Anterior cingulate cortex (tissue), 58 donors: ENCODE data around the gene RIPK3.

Experiments used
- DNase-seq, 58 donors: peaks; one replicate each; lab custom pipeline; 2025; lab: John Stamatoyannopoulos, UW

RIPK3 gene

DNA sequence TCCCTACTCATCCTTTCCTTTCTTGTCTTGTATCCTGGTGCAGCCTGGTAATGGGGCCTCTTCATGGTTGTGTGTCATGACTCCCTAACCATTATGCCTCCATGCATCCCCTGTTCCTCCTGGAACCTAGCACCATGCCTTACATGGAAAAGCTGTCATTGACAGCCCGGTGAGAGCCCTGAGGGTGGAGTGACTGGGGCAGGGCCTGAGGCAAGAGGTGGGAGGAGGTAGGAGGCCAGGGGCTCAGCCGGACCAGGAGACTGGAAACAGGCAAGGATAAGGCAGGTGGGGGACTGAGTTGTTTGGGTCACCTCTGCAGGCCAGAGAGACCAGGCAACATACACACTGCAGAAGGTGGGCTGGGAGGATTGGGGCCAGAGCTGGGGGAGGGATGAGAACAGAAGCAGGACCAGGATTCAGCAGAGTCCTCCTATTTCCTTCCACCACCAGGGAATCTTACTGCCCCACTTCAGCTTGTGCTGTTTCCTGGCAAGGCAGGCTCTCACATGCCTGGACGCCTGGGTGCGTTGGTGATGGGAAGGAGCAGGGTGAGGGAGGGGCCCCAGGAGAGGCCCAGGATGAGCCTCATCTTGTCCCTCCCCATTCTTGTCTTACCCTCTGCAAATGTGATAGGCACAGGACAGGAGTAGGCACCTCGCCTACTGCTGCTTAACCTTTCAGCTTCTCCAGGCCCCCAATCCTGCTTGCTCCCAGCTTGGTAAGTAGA lies 30.1 kb downstream of the RIPK3 start, which contains the start of gene LTB4R2:
Gene LTB4R2 (plus strand): TSS at position 603 of the 727 bp plus-strand sequence. CDS start 525 bp downstream, outside the sequence.
- no peak for DNase-seq

DNA sequence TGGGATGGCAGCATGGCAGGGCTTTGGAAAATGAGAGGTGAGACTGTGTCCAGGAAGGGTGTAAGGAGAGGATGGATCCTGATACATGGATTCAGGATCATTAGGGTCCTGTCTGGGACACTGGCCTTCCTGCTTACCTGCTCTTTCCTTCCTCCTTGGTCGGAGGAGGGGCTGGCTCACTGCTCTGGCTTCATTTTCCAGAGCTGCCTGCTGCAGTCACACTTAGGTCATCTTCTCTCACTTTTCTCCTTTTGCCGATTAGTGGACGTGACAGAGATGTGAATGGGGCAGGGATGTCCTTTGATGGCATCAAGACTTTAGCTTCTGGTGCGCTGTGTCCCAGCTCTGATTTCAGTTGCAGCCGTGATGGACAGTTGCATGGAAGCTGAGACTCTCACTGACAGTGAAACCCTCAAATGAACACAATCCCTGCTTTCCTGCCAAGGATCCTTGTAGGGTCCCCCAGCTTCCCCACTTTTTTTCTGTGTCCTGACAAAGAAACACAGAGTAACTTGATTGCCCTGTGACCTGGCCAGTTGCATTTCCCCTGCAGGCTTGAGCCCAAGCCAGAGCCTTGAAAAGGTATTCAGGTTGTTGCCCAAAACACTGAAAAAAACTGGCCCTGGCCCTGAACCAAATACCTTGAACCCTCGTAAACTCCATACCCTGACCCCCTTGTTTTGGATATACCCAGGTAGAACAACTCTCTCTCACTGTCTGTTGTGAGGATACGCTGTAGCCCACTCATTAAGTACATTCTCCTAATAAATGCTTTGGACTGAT lies 31.3 kb downstream of the RIPK3 start:
- peak in 1 of 58 donors; percentile 13 for DNase-seq

DNA sequence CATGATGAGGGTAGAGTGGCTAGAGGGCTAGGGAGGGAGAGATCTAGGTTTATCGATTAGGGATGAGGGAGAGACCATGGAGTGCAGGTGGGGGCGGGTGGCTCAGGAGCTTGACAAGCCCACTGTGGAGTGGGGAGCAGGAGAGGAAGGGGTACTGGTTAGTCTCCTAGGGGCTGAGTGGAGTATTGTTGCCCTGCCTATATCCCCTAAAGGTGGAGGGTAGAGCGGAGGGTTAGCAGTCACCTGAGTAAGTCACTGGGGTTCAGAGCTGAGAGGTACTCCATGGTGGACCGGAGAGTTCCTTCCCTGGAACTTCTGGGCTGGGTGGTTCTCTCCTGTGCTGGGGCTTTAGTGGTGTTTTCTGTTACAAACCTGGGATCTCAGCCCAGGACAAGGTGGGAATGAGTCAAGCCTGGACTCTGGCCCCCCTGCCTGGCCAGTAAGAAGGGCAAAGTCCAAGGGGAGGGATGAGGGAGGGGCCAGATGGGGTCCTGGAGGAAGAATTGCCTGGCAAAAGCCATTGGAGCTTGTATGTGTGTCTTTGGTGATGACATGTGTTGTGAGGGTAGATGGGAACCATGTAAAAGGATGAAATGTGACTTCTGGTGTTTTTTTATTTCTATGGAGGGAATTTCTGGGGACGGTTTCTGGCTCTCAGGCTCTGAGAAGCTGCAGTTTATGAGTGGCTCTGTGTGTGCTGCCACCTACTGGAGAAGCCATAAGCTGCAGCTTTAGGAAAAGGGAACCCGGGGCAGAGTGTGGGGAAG lies 32.0 kb downstream of the RIPK3 start, which contains the start of gene CIDEB:
Gene CIDEB (minus strand): TSS at position 403 of the 767 bp plus-strand sequence. CDS start 119 bp downstream, at position 284.
- DNase-seq, result peak in 35 of 58 donors; percentile 9 to 64 (median 26)

DNA sequence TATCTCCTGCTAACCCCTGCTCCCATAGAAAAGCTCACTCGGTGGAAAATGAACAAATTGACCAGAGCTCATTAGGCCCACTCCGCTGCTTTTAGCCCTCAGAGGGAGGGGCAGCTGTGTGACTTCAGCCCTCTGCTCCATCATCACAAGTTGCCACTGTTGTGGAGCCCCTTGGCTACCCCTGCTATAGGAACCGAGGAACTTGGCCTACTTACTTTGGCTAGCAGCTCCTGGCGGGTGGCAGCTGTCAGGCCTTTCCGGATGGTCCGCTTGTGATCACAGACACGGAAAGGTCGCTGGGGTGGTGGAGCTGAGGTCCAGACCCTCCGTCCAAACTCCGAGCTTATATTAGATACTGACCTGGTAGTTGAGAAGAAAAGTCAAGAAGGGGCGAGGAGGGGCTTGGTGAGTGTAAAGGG lies 32.6 kb downstream of the RIPK3 start:
- no peak for DNase-seq

DNA sequence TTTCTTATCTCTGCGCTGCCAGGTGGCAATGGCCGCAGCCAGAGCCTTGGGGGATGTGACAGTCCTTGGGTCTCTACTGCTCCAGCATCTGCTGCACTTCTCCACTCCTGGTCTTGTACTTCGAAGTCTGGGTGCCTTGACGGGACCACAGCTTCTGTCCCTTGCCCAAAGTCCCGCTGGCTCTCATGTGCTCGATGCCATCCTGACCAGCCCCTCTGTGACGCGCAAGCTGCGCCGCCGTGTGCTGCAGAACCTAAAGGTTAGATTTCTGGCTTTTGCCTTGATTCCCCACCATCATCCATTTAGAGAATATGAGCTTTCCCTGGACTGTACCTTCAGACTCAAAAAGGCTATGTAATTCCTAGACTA lies 35.8 kb downstream of the RIPK3 start:
- no peak for DNase-seq

DNA sequence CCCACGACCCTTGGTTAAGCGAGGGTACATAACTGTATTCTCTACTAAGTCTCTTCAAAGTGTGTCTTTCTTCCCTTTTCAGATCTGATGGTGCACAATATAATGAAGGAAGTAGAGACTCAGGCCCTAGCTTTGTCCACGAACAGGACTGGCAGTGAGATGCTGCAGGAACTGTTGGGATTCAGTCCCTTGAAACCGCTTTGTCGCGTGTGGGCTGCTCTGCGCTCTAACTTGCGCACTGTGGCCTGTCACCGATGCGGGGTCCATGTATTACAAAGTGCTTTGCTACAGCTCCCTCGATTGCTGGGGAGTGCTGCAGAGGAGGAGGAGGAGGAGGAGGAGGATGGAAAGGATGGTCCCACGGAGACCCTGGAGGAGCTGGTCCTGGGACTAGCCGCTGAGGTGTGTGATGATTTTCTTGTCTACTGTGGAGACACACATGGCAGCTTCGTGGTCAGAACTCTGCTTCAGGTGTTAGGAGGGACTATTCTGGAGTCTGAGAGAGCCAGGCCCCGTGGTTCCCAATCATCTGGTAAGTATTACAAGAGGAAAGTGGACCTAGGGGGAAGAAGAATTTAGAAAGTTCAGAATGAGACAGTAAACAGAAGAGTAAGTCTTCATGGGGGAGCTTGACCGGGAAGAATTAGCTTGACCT lies 39.3 kb downstream of the RIPK3 start:
- no peak for DNase-seq

DNA sequence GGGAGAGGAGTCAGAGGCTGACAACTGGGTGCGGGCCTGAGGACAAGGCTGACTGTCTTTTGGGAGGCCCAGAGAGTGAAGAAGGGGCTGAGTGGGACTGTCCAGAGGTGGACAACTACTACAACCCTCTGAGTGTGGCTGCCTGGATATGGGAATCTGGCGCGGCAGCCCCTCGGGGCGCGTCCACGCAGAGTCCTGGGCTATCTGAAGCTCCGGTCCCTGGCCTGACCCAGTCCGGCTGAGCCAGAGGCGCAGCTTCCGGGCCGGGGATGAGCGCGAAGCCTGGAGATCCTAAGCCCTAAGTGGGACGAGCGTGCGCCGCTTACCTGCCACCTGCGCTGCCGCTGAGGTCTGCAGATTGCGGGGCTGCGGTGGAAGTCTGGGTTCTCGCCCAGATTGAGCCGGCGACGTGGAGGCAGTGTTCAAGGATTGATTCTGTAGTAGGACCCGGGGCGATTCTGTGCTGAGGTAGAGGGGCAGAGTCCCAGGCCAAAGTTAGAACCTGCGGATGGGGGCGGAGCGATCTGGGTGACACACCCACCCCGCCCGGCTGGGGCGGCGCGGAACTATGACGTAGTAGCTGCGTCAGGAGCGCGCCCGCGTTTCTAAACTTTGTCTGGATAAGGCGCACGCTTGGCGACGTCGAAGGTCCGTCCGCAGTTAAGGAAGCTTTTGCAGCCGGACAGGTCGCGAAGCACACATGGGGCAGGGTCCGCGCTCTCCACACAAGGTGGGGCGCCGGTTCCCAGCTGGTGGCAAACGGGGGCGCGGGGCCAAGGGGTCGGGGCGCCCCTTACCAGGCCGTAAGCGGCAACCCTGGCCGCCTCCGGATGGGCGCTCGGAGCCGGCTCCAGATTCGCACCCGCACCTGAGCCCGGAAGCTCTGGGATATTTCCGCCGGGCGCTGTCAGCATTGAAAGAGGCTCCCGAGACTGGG lies 40.3 kb downstream of the RIPK3 start, which contains the start of the genes DHRS1 and NOP9:
Gene DHRS1 (minus strand): TSS at position 526 of the 937 bp plus-strand sequence. CDS start 674 bp downstream, outside the sequence.
Gene NOP9 (plus strand): TSS at position 596 of the 937 bp plus-strand sequence. CDS start 105 bp downstream, at position 701.
- DNase-seq, result peak; percentile 38 to 91 (median 81)

DNA sequence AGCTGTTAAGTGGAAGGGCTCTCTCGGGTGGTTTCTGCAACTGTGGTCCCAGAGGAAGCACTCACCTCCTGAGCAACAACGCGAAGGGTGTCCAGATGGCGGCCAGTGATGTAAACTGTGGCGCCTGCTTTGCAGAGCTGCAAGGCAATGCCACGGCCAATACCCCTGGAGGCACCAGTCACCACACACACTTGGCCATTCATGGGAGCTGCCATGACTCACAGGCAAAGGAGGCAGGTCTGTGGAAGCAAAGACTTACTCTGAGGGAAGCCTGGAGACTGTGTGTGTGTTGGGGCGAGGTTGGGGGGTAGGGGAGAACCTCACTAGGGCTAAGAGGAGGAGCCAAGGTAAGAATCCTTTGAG lies 40.9 kb downstream of the RIPK3 start:
- DNase-seq, result peak in 8 of 58 donors; percentile 9 to 35 (median 16)

DNA sequence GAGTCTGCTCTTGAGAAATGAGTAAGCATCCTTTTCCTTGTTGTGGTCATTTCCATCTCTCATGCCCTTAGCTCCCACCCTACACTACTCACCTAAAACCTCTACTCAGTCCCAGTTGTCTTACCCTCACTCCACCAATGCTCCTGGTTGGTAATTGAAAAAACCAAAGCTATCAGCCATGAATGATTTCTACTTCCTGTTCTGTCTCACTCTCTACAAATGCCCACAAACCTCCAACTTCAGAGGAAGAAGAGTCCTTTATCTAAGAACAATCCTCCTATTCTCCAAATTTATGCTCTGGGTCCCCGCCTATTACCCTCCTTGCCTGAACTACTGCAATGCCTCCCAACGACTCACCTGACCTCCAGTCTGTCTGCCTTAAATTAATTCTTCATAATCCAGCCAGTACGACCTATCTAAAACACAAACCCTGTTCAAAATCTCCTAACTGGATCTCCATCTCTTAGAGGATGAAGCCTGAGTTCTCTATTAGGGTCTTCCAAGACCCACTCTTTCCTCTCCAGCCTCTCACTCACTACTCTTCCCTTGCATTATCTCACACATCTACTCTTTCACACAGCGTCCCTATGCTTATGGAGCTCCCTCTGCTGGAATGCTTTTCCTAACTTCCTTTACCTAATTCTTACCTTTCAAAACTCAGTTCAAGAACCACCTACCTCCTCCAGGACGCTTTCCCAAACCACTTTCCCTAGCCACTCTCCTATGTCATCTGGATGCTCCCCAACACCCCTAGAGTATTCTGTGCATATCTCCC lies 42.4 kb downstream of the RIPK3 start:
- peak in 1 of 58 donors; percentile 6 for DNase-seq

DNA sequence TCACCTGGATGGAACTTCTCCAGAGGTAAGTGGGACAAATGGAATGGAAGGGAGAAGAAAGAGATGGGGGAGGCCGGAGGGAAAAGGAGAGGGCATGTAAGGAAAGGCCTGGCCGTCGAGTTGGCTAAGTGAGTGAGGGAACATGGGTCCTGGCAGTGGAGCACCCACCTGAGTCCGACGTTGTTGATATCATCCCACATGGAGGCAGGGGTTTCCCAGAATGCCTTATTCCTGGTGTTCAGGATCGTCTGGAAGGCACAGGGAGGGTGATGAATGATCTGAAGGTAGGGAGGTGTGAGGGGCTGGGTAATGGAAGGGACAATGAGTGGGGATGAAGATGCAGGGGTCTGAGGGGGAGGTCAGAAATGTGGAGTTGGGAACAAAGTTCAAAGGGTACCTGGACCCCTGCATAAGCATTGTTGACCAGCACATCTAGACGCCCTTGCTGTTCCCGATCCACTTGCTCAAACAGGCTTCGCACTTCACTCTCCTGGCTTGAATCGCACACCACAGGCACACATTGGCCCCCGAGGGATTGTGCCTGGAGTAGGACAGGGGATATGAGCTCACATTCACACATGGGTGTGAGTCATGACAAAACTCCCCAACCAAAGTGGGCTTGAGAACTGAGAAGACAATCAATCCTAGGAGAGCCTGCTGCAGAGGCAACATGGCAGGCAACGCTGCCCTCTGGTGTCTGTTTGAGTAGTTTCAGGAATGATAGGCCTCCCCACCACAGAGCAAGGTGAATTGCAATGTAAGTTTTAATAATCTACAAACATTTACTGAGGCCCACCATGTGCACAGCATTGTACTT lies 43.2 kb downstream of the RIPK3 start:
- peak in 45 of 58 donors; percentile 4 to 62 (median 38) for DNase-seq

DNA sequence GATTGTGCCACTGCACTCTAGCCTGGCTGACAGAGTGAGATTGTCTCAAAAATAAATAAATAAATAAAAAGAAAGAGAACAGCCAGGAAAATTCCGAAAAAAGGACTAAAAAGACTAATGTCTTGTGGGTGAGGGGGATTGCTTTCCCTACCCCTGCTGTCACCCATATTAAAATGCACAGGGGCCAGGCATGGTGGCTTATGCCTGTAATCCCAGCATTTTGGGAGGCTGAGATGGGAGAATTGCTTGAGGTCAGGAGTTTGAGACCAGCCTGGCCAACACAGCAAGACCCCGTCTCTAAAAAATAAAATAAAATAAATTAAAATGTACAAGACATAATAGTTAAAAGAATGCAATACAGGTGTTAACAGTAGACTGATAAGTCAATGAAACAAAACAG lies 46.3 kb downstream of the RIPK3 start:
- DNase-seq, result no peak

DNA sequence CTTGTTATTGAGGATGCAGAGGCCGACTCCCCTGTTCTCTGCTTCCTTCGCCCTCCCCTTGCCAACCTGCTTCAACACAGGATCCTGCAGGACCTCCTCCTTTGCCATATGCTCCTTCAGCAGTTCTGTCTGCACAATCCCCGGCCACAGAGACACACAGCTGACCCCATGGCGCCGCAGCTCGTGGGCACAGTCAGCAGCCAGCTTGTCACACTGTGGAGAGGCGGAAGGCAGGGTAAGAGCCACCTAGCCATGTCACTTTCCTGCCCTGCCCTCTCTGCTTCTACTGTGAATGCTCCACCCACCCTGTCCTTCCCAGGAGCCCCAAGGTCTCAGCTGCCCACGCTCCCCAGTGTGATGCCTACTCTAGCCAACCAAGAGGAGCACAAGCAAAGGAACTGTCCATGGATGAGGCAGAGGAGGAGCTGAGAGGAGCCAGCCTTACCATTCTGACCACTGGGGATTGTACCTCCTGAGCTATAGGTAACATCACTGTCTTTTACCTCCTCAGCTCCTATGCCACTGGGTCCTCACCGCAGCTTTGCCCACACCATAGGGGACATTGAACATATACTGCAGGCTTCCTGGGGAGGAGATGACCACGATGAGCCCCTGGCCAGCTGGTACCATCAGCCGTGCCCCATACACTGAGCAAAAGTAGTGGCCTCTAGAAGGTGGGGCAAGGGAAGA lies 47.5 kb downstream of the RIPK3 start:
- no peak for DNase-seq

DNA sequence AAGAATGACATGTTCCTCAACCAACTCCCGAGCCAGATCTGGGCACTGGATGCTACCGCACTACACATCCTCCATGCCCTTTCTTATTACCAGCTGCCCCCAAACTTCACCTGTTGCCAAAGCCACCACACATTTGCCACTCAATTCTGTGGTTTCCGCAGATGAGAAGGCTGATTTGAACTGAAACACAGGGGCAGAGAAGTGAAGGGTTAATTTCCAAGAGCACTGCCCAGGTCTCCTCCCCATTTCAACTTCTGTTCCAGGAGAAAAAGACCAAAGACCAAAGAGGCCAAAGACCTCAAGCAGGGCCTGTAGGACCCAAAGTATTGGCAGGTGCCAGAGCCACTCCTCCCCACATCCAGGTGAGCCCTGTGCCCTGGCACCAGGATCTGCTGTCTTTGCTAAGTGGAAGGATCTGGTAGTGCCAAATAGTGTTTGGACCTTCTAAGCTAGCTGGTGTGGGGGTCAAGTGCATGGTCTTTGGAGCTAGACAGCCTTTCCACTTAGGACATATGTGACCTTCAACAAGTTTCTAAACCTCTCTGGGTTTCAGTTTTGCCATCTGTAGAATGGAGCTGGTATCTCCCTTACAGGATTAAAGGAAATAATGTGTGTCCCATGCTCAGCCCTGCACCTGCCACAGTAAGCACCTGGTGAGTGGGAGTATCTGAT lies 48.2 kb downstream of the RIPK3 start:
- no peak for DNase-seq

DNA sequence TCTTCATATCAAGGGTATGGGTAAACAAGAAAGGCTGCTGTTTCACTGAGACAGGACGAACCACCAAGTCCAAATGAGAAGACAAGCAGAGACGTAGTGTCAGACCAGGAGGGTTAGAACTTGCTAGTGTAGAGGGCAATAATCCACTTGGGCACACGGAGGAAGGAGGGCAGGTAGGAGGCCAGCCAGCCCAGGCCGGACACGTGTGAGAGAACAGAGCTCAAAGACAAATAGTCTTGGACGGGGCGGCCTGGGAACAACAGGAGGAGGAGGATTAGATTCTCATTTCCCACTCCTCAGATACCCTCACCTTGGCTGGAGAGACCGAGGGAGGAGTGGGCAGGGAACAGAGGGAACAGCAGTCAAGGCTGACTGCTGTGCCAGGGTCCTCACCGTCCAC lies 49.0 kb downstream of the RIPK3 start:
- no peak for DNase-seq

DNA sequence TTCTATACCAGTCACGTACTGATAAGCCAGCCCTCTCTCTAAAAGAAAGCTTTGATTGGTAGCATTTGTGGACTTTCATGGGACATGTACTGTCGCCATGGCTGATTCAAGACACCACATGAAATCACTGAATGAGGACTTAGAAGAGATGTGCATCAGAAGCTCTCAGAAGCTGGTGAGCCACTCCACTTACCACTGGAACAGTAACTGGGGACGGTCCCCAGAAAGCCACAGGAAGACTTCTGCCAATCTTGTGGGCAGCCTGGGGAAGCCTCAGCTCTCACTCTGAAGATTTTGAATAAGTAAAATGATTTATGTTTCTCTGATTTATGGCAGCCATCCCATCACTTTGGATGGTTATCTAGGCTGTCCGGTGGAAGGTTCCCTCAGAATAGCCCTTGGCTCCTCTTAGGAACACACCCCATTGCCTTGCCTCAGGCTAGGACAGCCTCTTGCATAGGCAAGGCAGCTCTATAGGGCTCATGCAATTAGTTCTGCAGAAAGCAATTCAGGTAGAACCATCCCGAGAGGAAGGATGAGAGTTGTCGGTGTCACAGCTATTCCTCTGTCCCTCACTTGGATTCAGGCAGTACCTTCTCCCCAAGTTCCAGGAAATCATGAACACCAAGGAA lies 50.0 kb downstream of the RIPK3 start:
- no peak for DNase-seq

DNA sequence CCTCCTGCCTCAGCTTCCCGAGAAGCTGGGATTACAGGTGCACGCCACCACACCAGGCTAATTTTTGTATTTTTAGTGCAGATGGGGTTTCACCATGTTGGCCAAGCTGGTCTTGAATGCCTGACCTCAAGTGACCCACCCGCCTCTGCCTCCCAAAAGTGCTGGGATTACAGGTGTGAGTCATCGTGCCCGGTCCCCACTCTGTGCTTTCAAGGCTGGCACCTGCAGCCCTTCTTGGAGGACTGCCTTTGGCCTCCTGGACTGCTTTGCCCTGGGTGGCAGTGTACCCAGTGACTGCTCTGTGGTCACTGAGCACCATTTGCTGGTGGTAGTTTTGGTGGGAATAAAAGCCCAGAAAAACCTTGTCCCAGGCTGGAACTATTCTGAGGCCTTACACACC lies 52.8 kb downstream of the RIPK3 start:
- no peak for DNase-seq
